Panc1 (cell line): Measurements from ENCODE around the gene LMTK2. TPM values are rescaled to one million over a fixed set of nuclear protein-coding genes. Genes with fewer than 3 reads are reported as not detected.

ENCODE experiments used
- ATAC-seq: fragments of 200-7000 bp; cut with Tn5 transposase; 2 replicates; pipeline ENCODE4 v1.9.1; 2020; ENCODE audit warnings: mild to moderate bottlenecking, moderate library complexity
- BruUV-seq: library from RNA; stranded (reverse); fragments of 400-500 nt; replicated peaks from 2 replicates; lab custom pipeline; 2021; lab: Mats Ljungman, UMichigan
- CTCF ChIA-PET: fragments of 300-600 bp; sonication (Branson Sonifier 250); formaldehyde crosslinking; loops from one replicate; lab custom pipeline; 2022; ENCODE audit warnings: antibody characterized with exemption; lab: Charles Lee
- POLR2A ChIA-PET: fragments of 300-600 bp; sonication (Branson Sonifier 250); formaldehyde crosslinking; loops from one replicate; lab custom pipeline; 2022; ENCODE audit warnings: antibody characterized with exemption; lab: Charles Lee
- DNase-seq: peaks from one replicate; pipeline ENCODE4 v3.0.0-alpha.2; 2010; ENCODE audit warnings: low read depth, low spot score
- H3K27ac ChIP-seq: 2 replicates; pipeline ENCODE4 v1.5.1; 2011; ENCODE audit warnings: mild to moderate bottlenecking, low read length, inconsistent platforms
- H3K27me3 ChIP-seq: fragments of 200-500 bp; sonication (Bioruptor generic); 2 replicates; pipeline ENCODE4 v1.6.0; 2014; ENCODE audit warnings: low read length, inconsistent platforms; ENCODE audit not compliant: control insufficient read depth, insufficient read depth
- H3K36me3 ChIP-seq: fragments of 200-500 bp; sonication (Bioruptor generic); 2 replicates; pipeline ENCODE4 v1.5.1; 2014; ENCODE audit warnings: inconsistent platforms, mild to moderate bottlenecking, low read length, moderate library complexity; ENCODE audit not compliant: control insufficient read depth, insufficient read depth
- H3K4me1 ChIP-seq: 2 replicates; pipeline ENCODE4 v1.5.1; 2011; ENCODE audit warnings: inconsistent platforms, mild to moderate bottlenecking, low read length, moderate library complexity; ENCODE audit not compliant: control insufficient read depth, insufficient read depth
- H3K4me3 ChIP-seq, 2 experiments: 2 replicates each; pipeline ENCODE4 v1.5.1; 2011 to 2012; ENCODE audit warnings: low read depth in 2 of 2, low read length in 2 of 2, mild to moderate bottlenecking in 2 of 2, inconsistent platforms in 1 of 2, moderate library complexity in 1 of 2
- H3K9me3 ChIP-seq: fragments of 200-500 bp; sonication (Bioruptor generic); 2 replicates; pipeline ENCODE4 v1.5.1; 2014; ENCODE audit warnings: low read depth, mild to moderate bottlenecking, inconsistent platforms, low read length, moderate library complexity; ENCODE audit not compliant: control insufficient read depth, insufficient read depth
- POLR2AphosphoS5 ChIP-seq: IDR thresholded peaks from 2 replicates; pipeline ENCODE4 v1.6.1; 2012; ENCODE audit warnings: mild to moderate bottlenecking, low read depth, low read length, moderate library complexity
- SIN3A ChIP-seq: IDR thresholded peaks from 2 replicates; pipeline ENCODE4 v1.6.1; 2012; ENCODE audit warnings: low read depth, mild to moderate bottlenecking, low read length, moderate library complexity, borderline replicate concordance; ENCODE audit not compliant: insufficient read depth
- TCF7L2 ChIP-seq: IDR thresholded peaks from 2 replicates; pipeline ENCODE4 v1.6.1; 2011; ENCODE audit warnings: mild to moderate bottlenecking, low read depth, low read length, inconsistent platforms
- in situ Hi-C: cut with HindIII; loops from 2 replicates; pipeline ENCODE4 v1.10.0; 2016; ENCODE audit warnings: low sequenced_read_pairs, low pct_unique_long_range_greater_than_20kb
- intact Hi-C: fragments of 100-400 bp; cut with micrococcal nuclease; formaldehyde crosslinking; loops from one replicate; pipeline ENCODE4 v1.10.0; 2022; ENCODE audit not compliant: unreplicated experiment
- total RNA-seq: library from RNA; stranded (reverse); gene quantifications from one replicate; pipeline ENCODE4 v1.2.1, GENCODE V29; 2021; ENCODE audit not compliant: unreplicated experiment
- TF ChIP-seq, protein P1 (sequence below): fragments of 450-650 bp; IDR thresholded peaks from 2 replicates; pipeline ENCODE4 v1.5.1; 2017; ENCODE audit warnings: mild to moderate bottlenecking
- TF ChIP-seq, protein P2 (sequence below), 2 experiments: IDR thresholded peaks; 2 replicates each; pipeline ENCODE4 v1.6.1; 2011 to 2012; ENCODE audit warnings: low read depth in 2 of 2, control low read depth in 1 of 2, low read length in 1 of 2, mild to moderate bottlenecking in 1 of 2, moderate library complexity in 1 of 2; ENCODE audit not compliant: insufficient read depth in 1 of 2

LMTK2 gene
- total RNA-seq, 1 experiment from 2014 or later, result 25.4 TPM

DNA sequence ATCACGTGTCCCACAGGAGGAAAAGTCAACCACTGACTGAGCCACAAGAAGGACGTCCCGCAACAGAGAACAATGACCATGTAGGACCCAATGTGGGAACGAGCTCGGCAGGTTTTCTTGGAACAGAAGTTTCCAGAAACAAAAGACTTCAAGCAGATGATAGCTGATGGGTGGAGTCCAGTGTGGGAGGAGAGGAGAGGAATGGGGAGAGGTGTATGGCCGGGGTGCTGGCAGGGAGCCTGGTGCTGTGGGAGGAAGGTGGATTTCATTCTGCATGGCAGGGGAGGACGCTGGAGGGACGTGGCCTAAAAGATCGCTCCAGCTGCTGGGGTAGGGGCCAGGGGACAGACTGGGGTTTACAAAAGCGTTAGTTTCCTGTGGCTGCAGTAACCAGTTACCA, 48.5 kb upstream of the LMTK2 start:
- POLR2A ChIA-PET, result no interaction called here
- no peak for ATAC-seq
- intact Hi-C loops, result no loop called here

DNA sequence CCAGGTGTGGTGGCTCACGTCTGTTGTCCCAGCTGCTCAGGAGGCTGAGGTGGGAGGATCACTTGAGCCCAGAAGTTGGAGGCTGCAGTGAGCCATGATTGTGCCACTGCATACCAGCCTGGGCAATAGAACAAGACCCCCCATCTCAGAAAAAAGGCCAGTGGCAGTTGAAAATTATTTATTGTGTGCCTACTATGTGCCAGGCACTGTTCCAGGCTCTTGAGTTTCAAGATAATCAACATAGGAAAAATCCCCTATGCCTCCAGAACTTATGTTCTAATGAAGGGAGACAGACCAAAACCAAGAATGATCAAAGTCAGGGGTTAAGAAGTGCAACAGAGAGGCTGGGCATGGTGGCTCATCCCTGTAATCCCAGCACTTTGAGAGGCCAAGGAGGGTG, 42.4 kb upstream of the LMTK2 start:
- no peaks in the 10 kb centered on the region for H3K4me1 ChIP-seq
- H3K9me3 ChIP-seq, result no peaks in the 10 kb centered on the region
- in situ Hi-C loops, result no loop called here
- no peak overlapping the region for H3K27ac ChIP-seq
- BruUV-seq, result no TSS peak
- intact Hi-C loops, result no loop called here
- CTCF ChIA-PET, result no interaction called here
- H3K4me3 ChIP-seq, result no peak overlapping the region
- H3K27me3 ChIP-seq, result no peaks in the 10 kb centered on the region
- no peak for ATAC-seq
- no peaks in the 10 kb centered on the region for H3K36me3 ChIP-seq
- POLR2A ChIA-PET, result no interaction called here
- TF ChIP-seq TCF7L2, result no peak
- TF ChIP-seq SIN3A, result no peak
- TF ChIP-seq, protein P1, sequence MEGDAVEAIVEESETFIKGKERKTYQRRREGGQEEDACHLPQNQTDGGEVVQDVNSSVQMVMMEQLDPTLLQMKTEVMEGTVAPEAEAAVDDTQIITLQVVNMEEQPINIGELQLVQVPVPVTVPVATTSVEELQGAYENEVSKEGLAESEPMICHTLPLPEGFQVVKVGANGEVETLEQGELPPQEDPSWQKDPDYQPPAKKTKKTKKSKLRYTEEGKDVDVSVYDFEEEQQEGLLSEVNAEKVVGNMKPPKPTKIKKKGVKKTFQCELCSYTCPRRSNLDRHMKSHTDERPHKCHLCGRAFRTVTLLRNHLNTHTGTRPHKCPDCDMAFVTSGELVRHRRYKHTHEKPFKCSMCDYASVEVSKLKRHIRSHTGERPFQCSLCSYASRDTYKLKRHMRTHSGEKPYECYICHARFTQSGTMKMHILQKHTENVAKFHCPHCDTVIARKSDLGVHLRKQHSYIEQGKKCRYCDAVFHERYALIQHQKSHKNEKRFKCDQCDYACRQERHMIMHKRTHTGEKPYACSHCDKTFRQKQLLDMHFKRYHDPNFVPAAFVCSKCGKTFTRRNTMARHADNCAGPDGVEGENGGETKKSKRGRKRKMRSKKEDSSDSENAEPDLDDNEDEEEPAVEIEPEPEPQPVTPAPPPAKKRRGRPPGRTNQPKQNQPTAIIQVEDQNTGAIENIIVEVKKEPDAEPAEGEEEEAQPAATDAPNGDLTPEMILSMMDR, result no peak
- TF ChIP-seq, protein P2, sequence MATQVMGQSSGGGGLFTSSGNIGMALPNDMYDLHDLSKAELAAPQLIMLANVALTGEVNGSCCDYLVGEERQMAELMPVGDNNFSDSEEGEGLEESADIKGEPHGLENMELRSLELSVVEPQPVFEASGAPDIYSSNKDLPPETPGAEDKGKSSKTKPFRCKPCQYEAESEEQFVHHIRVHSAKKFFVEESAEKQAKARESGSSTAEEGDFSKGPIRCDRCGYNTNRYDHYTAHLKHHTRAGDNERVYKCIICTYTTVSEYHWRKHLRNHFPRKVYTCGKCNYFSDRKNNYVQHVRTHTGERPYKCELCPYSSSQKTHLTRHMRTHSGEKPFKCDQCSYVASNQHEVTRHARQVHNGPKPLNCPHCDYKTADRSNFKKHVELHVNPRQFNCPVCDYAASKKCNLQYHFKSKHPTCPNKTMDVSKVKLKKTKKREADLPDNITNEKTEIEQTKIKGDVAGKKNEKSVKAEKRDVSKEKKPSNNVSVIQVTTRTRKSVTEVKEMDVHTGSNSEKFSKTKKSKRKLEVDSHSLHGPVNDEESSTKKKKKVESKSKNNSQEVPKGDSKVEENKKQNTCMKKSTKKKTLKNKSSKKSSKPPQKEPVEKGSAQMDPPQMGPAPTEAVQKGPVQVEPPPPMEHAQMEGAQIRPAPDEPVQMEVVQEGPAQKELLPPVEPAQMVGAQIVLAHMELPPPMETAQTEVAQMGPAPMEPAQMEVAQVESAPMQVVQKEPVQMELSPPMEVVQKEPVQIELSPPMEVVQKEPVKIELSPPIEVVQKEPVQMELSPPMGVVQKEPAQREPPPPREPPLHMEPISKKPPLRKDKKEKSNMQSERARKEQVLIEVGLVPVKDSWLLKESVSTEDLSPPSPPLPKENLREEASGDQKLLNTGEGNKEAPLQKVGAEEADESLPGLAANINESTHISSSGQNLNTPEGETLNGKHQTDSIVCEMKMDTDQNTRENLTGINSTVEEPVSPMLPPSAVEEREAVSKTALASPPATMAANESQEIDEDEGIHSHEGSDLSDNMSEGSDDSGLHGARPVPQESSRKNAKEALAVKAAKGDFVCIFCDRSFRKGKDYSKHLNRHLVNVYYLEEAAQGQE (IDR thresholded peaks at IDR 0.05; ENCODE audit: insufficient read depth in 1 of 2, low read depth in 2 of 2, low read length in 1 of 2), result no peak
- TF ChIP-seq POLR2AphosphoS5, result no peak
- DNase-seq, result no peak

More for the DNA sequence above, 48.5 kb upstream of the LMTK2 start:
- H3K27me3 ChIP-seq, result no peaks in the 10 kb centered on the region
- no peak overlapping the region for H3K4me3 ChIP-seq
- CTCF ChIA-PET, result no interaction called here
- H3K27ac ChIP-seq, result no peak overlapping the region
- no peak for TF ChIP-seq TCF7L2
- TF ChIP-seq, protein P1, result no peak
- no peak for TF ChIP-seq SIN3A
- no peak for TF ChIP-seq POLR2AphosphoS5
- TF ChIP-seq, protein P2 (IDR thresholded peaks at IDR 0.05; ENCODE audit: insufficient read depth in 1 of 2, low read depth in 2 of 2, low read length in 1 of 2), result no peak
- no peaks in the 10 kb centered on the region for H3K36me3 ChIP-seq
- no peaks in the 10 kb centered on the region for H3K4me1 ChIP-seq
- BruUV-seq, result no TSS peak
- in situ Hi-C loops, result no loop called here
- H3K9me3 ChIP-seq, result no peaks in the 10 kb centered on the region
- no peak for DNase-seq
